ENCODE results near the gene SEC14L5. TPM values are rescaled to one million over a fixed set of nuclear protein-coding genes. Genes with fewer than 3 reads are reported as not detected.

The SEC14L5 gene
- total RNA-seq, 1 experiment from 2014 or later = 1.8 TPM

- Histone ChIP-seq H3K27ac (no peak overlapping the region), H2AFZ (no peak overlapping the region), H3K9me3 (ENCODE audit: insufficient read depth, low read depth) (no peaks in the 10 kb centered on the region), H3F3A (ENCODE audit: insufficient read depth, low read depth) (peaks cover 2% of the 10 kb centered on the region), H3K36me3 (ENCODE audit: low read depth) (no peaks in the 10 kb centered on the region), H3K27me3 (ENCODE audit: insufficient read depth, low read depth) (peaks cover 13% of the 10 kb centered on the region; the same call in 1 of the 2 replicates), H3K9me2 (ENCODE audit: insufficient read depth) (no peaks in the 10 kb centered on the region), H4K20me1 (ENCODE audit: insufficient read depth) (no peaks in the 10 kb centered on the region), H3K4me3 (no peak overlapping the region), H3K4me1 (replicated peaks; ENCODE audit: insufficient read depth) (peaks cover 19% of the 10 kb centered on the region), H3K4me2 (no peak overlapping the region), H3K79me2 (ENCODE audit: low read depth) (no peaks in the 10 kb centered on the region)
- POLR2A ChIA-PET (ENCODE audit: unreplicated experiment) = no interaction called here
- TF ChIP-seq CTCF (conservative IDR thresholded peaks at IDR 0.05) (no peak), EZH2 (IDR thresholded peaks at IDR 0.05; ENCODE audit: low read depth) (no peak)
- DNase-seq = no peak
- intact Hi-C loops (cut with micrococcal nuclease; ENCODE audit: unreplicated experiment) = loop anchor here (5.0 kb wide), 7 partner anchors 37 to 452 kb away; partner anchors contain the start of genes ANKS3, DNAAF8, EEF2KMT and ZNF500
- CTCF ChIA-PET = interaction anchor here (0.6 kb wide), 1 partner anchor 50 kb away, joined by 3 read pairs; no protein-coding TSS in a partner anchor
- BruUV-seq (replicated peaks) = no TSS peak
Measured at GRCh38 chr16:4954714-4955113, 3.4 kb upstream of the SEC14L5 start.

GRCh38 chr16:4957420-4957719, 760 bp upstream of the SEC14L5 start:
- BruUV-seq (replicated peaks) = no TSS peak
- DNase-seq = no peak
- ChIA-PET POLR2A (ENCODE audit: unreplicated experiment) (interaction anchor here (0.6 to 1.1 kb wide), 2 partner anchors 14 to 481 kb away, joined by 3 read pairs; partner anchors contain the start of gene HMOX2), CTCF (interaction anchor here (0.6 to 0.7 kb wide), 3 partner anchors 76 to 152 kb away, joined by 3 to 8 read pairs (median 6); no protein-coding TSS in a partner anchor)
- Histone ChIP-seq H3F3A (ENCODE audit: insufficient read depth, low read depth) (no peaks in the 10 kb centered on the region), H3K36me3 (ENCODE audit: low read depth) (no peaks in the 10 kb centered on the region), H3K9me2 (ENCODE audit: insufficient read depth) (no peaks in the 10 kb centered on the region), H3K79me2 (ENCODE audit: low read depth) (no peaks in the 10 kb centered on the region), H3K27ac (peak overlapping the region; percentile 17; the same call in 1 of the 2 replicates), H3K4me3 (peak overlapping the region; percentile 69), H3K4me2 (peak overlapping the region; percentile 93), H3K9me3 (ENCODE audit: insufficient read depth, low read depth) (no peaks in the 10 kb centered on the region), H3K4me1 (replicated peaks; ENCODE audit: insufficient read depth) (peaks cover 10% of the 10 kb centered on the region), H3K27me3 (ENCODE audit: insufficient read depth, low read depth) (peaks cover 26% of the 10 kb centered on the region), H4K20me1 (ENCODE audit: insufficient read depth) (no peaks in the 10 kb centered on the region), H2AFZ (peak overlapping the region; percentile 81)
- TF ChIP-seq EZH2 (IDR thresholded peaks at IDR 0.05; ENCODE audit: low read depth) (no peak), CTCF (conservative IDR thresholded peaks at IDR 0.05) (no peak)
- intact Hi-C loops (cut with micrococcal nuclease; ENCODE audit: unreplicated experiment) = loop anchor here (2.0 to 5.0 kb wide), 10 partner anchors 40 to 455 kb away; partner anchors contain the start of genes ANKS3, DNAAF8, EEF2KMT and ROGDI

GRCh38 chr16:4958510-4959438, 644 bp downstream of the SEC14L5 start:
- Histone ChIP-seq H3K79me2 (ENCODE audit: low read depth) (no peaks in the 10 kb centered on the region), H4K20me1 (ENCODE audit: insufficient read depth) (no peaks in the 10 kb centered on the region), H3K4me3 (peak overlapping the region; percentile 49; the same call in 1 of the 2 replicates), H3K4me2 (peak overlapping the region; percentile 77), H3K27ac (no peak overlapping the region), H3K27me3 (ENCODE audit: insufficient read depth, low read depth) (peaks cover 28% of the 10 kb centered on the region), H3K4me1 (replicated peaks; ENCODE audit: insufficient read depth) (peaks cover 10% of the 10 kb centered on the region), H2AFZ (0 out of 2 replicates have a peak overlapping the region, but pooled peaks have one; percentile 50), H3F3A (ENCODE audit: insufficient read depth, low read depth) (no peaks in the 10 kb centered on the region), H3K9me2 (ENCODE audit: insufficient read depth) (no peaks in the 10 kb centered on the region), H3K9me3 (ENCODE audit: insufficient read depth, low read depth) (no peaks in the 10 kb centered on the region), H3K36me3 (ENCODE audit: low read depth) (no peaks in the 10 kb centered on the region)
- ChIA-PET POLR2A (ENCODE audit: unreplicated experiment) (interaction anchor here (0.6 to 1.1 kb wide), 6 partner anchors 14 to 1685 kb away, joined by 3 to 19 read pairs (median 3); no protein-coding TSS in a partner anchor), CTCF (interaction anchor here (1.3 kb wide), 1 partner anchor 335 kb away, joined by 6 read pairs; the partner anchor contains the start of gene MGRN1)
- intact Hi-C loops (cut with micrococcal nuclease; ENCODE audit: unreplicated experiment) = loop anchor here (1.0 to 5.0 kb wide), 8 partner anchors 13 to 456 kb away; partner anchors contain the start of genes ANKS3, DNAAF8, EEF2KMT and ZNF500
- no peak for TF ChIP-seq CTCF (conservative IDR thresholded peaks at IDR 0.05)
- no peak for TF ChIP-seq EZH2 (IDR thresholded peaks at IDR 0.05; ENCODE audit: low read depth)
- no TSS peak for BruUV-seq (replicated peaks)
- no peak for DNase-seq
